ENCODE data around the gene KHDC4.
A peak's percentile ranks its signal among the peaks of the same experiment; 100 is the strongest.

Gene KHDC4

DNA sequence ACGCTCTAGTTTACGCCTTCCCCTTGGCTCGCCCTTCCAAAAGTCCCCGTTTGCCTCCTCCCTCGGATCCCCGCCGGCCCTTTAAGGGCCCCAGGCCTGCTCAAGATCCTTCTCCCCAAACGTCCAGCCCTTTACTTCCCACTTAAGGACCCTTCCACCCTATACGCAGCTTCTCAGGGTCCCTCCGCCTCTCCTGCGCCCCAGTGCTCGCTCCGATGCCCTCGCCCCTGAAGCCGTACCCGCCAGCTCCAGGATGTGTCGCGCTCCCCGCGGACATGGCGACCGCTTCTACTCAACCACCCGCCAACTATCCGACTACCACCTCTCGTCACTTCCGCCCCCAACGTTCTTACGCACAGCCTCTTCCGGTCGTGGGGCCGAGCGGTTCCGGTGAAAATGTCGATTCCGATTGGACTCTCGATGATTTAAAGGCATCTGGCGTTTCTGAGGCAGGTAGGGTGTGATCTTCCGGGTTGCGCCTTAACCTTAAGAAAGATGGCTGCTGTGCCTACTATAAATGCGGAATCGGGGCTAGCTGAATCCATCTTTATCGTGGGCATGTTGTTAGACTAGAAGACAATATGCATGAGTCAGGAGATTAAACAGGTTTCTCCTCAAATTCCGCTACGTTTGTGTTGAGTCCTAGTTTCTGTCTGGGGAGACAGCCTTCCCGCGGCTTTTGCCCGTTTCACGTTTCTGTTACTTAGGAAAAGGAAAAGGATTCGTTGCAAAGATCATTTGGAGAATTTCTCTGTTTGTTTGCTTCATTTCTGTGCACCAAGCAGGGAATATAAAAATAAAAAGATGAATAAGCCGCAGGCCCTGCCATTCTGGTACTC, at the start of gene KHDC4:
TSS of gene KHDC4 (minus strand) at position 317 of the 839 bp plus-strand sequence. CDS start at position 277, 40 bp downstream.
- H3K36me3 ChIP-seq = peaks cover 4 to 31% (median 26%) of the 10 kb centered on the region in 3 donors
- peak within 1 kb of the TSS; percentile 78 to 84 for H3K4me3 ChIP-seq
- intact Hi-C loops (cut with DNase I; ENCODE audit: low total_unique reads) = no loop called here
- H3K9me3 ChIP-seq = no peaks in the 10 kb centered on the region
- DNase-seq = peak; percentile 97 to 98
- H3K27ac ChIP-seq = peak within 1 kb of the TSS; percentile 89 to 94
- TF ChIP-seq, protein P1, sequence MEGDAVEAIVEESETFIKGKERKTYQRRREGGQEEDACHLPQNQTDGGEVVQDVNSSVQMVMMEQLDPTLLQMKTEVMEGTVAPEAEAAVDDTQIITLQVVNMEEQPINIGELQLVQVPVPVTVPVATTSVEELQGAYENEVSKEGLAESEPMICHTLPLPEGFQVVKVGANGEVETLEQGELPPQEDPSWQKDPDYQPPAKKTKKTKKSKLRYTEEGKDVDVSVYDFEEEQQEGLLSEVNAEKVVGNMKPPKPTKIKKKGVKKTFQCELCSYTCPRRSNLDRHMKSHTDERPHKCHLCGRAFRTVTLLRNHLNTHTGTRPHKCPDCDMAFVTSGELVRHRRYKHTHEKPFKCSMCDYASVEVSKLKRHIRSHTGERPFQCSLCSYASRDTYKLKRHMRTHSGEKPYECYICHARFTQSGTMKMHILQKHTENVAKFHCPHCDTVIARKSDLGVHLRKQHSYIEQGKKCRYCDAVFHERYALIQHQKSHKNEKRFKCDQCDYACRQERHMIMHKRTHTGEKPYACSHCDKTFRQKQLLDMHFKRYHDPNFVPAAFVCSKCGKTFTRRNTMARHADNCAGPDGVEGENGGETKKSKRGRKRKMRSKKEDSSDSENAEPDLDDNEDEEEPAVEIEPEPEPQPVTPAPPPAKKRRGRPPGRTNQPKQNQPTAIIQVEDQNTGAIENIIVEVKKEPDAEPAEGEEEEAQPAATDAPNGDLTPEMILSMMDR (IDR thresholded peaks at IDR 0.05) = peak in 1 of 2 experiments; percentile 15
- H3K27me3 ChIP-seq = no peaks in the 10 kb centered on the region
- H3K4me1 ChIP-seq = peaks cover 4 to 56% (median 42%) of the 10 kb centered on the region in 4 donors

- peak; percentile 75 to 84 for DNase-seq
- no peaks in the 10 kb centered on the region for H3K36me3 ChIP-seq
- H3K27ac ChIP-seq = peak overlapping the region; percentile 98 to 99
- peak overlapping the region; percentile 4 to 25 for H3K4me3 ChIP-seq
- intact Hi-C loops (cut with DNase I; ENCODE audit: low total_unique reads) = no loop called here
- no peaks in the 10 kb centered on the region for H3K9me3 ChIP-seq
- peaks cover 0 to 73% (median 55%) of the 10 kb centered on the region in 4 donors for H3K4me1 ChIP-seq
- TF ChIP-seq, protein P1 (IDR thresholded peaks at IDR 0.05) = no peak
- H3K27me3 ChIP-seq = no peaks in the 10 kb centered on the region
These were observed 49.2 kb upstream of the KHDC4 start for GRCh38 chr1:155983191-155984024.

- no peaks in the 10 kb centered on the region for H3K36me3 ChIP-seq
- no peaks in the 10 kb centered on the region for H3K9me3 ChIP-seq
- peak overlapping the region; percentile 98 to 99 for H3K27ac ChIP-seq
- no peaks in the 10 kb centered on the region for H3K27me3 ChIP-seq
- peak overlapping the region in 1 of 2 donors; percentile 4 for H3K4me3 ChIP-seq
- TF ChIP-seq, protein P1 (IDR thresholded peaks at IDR 0.05) = no peak
- peaks cover 0 to 70% (median 53%) of the 10 kb centered on the region in 4 donors for H3K4me1 ChIP-seq
- DNase-seq = no peak
- intact Hi-C loops (cut with DNase I; ENCODE audit: low total_unique reads) = no loop called here
These were observed 47.9 kb upstream of the KHDC4 start for GRCh38 chr1:155982106-155982505.

GRCh38 chr1:155981266-155982088, 47.3 kb upstream of the KHDC4 start:
- Histone ChIP-seq H3K9me3 (no peaks in the 10 kb centered on the region), H3K36me3 (no peaks in the 10 kb centered on the region), H3K27me3 (no peaks in the 10 kb centered on the region), H3K4me3 (peak overlapping the region in 1 of 2 donors; percentile 11), H3K27ac (peak overlapping the region; percentile 98 to 99), H3K4me1 (peaks cover 0 to 74% (median 53%) of the 10 kb centered on the region in 4 donors)
- TF ChIP-seq, protein P1 (IDR thresholded peaks at IDR 0.05) = no peak
- intact Hi-C loops (cut with DNase I; ENCODE audit: low total_unique reads) = no loop called here
- DNase-seq = peak; percentile 66 to 76
